HUDEP-2 (cell line): ENCODE measurements around the gene ERBB2.

ENCODE experiments used
- DNase-seq, 76 experiments: peaks; one replicate each; lab custom pipeline; 2025; ENCODE audit not compliant: unreplicated experiment in 76 of 76; lab: John Stamatoyannopoulos, UW

Gene ERBB2

DNA sequence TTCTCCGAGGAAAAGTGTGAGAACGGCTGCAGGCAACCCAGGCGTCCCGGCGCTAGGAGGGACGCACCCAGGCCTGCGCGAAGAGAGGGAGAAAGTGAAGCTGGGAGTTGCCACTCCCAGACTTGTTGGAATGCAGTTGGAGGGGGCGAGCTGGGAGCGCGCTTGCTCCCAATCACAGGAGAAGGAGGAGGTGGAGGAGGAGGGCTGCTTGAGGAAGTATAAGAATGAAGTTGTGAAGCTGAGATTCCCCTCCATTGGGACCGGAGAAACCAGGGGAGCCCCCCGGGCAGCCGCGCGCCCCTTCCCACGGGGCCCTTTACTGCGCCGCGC, at the start of gene ERBB2:
TSS of gene ERBB2 (plus strand) at position 247 of the 330 bp plus-strand sequence. CDS start 175 bp downstream, outside the sequence.
- no peak for DNase-seq

DNA sequence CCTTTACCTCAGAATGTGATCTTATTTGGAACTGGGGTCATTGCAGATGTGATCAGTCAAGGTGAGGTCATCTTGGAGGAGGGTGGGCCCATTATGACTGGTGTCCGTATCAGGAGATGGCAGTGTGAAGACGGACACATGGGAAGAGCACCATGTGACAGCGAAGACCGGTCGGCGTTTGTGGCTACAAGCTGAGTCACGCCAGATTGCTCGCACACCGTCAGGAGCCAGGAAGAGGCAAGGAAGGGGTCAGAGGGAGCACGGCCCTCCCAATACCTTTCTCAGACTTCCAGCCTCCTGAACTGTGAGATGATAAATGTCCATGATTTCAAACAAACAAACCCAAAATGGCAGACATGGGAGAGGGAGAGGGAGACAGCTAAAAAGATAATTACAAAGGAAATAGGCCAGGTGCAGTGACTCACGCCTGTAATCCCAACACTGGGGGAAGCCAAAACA, 49.7 kb upstream of the ERBB2 start:
- no peak for DNase-seq

DNA sequence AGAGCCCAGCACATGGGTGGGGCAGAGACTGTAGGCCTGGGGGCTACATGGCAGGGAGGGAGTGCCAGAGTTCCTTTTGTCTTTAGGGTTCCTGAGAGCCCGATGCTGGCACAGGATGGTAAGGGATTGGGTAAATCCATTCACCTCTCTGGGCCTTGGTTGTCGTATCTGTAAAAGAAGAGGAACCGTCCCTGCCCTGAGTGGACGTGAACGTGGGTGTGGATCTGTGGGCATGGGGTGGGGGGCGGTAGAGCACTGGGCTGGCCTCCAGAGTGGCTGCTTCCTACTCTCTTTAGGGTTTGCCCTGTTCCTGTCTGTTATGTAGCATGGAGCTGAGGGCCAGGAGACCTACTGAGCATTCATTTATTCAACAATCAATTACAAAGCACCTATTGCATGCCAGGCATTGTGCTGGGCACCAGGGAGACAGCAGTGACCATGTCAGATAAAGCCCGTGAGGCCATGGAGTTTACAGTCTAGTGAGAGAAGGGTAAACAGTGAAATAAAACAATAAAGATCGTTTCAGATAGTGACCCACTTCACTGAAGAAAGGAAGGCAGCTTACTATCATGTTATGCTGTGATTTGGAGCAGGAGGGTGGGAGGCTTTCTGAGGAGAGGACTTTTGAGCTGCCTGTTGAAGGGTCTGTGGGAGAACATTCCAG, 47.8 kb upstream of the ERBB2 start:
- no peak for DNase-seq

DNA sequence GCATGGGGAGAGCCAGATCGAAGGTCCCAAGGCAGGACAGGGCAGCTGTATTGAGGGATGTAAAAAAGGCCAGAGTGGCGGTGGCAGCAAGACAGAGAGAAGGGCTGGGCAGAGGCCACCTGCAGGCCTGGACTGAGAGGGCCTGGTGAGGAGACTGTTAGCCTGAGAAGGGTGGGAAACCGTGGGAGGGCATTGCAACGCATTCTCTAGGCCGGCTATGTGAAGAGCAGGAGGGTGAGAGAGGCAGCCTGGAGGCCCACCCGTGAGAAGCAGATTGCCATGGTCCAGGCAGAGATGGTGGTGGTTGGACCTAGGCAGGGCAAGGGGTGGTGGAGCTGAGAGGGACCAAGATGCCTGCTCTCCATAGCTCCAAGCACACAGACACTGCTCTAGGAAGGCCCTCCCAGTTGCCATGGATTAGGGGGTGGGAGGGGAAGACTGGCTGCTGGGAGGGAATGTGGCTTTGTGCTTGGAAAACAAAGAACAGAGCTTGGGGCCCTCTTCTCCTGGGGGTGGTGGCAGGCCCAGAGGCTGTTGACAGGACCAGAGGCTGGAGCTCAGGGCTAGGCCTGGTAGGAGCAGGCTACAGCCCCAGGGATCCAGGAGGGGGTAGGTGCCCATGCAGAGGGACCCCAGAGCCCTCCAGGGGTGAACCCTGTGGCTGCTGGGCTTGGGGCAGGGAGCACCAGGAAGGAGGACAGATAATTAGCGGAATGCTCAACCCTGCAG, 47.1 kb upstream of the ERBB2 start:
- DNase-seq = peak in 1 of 76 experiments; percentile 44

DNA sequence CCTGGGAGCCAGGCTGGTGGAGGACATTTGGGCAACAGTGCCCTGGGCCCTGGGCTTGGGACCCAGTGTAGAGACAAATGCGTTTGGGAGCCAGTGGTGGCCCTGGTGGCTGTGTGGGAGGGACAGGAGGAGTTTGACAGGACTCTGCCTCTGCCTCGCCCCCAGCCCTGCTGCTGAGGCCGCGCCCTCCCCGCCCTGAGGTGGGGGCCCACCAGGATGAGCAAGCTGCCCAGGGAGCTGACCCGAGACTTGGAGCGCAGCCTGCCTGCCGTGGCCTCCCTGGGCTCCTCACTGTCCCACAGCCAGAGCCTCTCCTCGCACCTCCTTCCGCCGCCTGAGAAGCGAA, 46.6 kb upstream of the ERBB2 start:
- DNase-seq = peak in 35 of 76 experiments; percentile 17 to 68 (median 37)

DNA sequence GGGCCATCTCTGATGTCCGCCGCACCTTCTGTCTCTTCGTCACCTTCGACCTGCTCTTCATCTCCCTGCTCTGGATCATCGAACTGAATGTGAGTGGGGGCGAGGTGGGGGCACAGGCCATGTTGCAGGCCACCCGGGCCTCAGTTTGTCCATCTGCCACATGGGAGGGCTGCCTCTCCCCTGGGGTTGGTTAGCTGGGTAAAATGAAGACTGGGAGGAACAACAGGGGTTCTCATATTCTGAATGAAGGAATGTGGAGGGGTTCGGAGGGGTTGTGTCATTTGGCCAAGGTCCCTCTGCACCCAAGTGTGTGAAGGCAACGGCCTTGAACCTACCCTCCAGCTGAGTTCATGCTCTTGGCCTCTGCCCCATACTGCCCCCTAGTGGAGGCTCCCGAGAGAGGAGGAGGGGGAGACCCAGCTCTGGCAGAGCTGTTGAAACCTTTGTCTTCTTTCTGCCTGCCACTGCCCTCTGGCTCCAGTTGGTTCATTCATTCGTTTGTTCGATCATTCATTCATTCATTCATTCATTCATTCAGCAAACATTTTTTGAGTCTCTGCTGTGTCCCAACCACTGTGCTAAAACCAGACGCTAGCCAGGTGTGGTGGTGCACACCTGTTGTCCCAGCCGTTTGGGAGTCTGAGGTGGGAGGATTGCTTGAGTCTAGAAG, 46.1 kb upstream of the ERBB2 start:
- DNase-seq = peak in 69 of 76 experiments; percentile 22 to 91 (median 76)

DNA sequence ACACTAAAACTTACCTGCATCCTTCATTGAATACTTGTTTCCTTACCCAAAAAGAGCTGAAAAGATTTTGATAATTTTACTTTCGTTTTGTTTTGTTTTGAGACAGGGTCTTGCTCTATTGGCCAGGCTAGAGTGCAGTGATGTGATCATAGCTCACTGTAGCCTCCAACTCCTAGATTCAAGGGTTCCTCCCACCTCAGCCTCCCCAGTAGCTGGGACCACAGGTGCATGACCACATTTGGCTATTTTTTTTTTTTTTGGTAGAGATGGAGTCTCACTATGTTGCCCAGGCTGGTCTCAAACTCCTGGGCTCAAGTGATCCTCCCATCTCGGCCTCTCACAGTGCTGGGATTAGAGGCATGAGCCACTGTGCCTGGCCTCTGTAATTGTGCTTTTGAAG, 44.8 kb upstream of the ERBB2 start:
- no peak for DNase-seq

DNA sequence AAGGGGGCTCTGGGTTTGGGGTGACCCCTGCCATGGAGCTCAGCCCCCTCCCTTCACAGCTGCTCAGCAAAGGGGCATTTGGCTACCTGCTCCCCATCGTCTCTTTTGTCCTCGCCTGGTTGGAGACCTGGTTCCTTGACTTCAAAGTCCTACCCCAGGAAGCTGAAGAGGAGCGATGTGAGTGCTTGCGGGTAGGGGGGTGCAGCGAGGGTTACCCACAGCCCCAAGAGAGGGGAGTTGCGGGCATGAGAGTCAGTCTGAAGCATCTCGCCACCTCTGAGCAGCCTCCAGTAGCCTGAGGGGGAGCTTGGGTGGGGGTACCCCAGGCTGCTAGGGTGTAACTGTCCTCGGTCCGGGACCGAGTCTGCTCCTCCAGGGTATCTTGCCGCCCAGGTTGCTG, 41.5 kb upstream of the ERBB2 start:
- DNase-seq = no peak

DNA sequence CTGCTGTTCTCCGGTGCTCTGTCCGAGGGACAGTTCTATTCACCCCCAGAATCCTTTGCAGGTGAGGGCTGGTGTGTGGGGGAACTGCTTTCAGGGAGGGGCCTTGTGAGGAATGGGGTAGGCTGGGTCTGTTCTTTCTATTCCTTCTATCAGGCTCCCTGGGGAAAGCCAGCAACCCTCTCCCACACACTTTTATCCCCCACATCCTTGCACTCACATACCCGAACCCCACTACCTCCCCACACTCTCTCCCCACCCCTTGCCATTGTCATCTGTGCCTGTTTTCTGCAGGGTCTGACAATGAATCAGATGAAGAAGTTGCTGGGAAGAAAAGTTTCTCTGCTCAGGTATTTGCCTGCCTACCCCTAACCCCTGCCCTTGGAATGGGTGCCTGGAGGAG, 41.1 kb upstream of the ERBB2 start:
- no peak for DNase-seq

DNA sequence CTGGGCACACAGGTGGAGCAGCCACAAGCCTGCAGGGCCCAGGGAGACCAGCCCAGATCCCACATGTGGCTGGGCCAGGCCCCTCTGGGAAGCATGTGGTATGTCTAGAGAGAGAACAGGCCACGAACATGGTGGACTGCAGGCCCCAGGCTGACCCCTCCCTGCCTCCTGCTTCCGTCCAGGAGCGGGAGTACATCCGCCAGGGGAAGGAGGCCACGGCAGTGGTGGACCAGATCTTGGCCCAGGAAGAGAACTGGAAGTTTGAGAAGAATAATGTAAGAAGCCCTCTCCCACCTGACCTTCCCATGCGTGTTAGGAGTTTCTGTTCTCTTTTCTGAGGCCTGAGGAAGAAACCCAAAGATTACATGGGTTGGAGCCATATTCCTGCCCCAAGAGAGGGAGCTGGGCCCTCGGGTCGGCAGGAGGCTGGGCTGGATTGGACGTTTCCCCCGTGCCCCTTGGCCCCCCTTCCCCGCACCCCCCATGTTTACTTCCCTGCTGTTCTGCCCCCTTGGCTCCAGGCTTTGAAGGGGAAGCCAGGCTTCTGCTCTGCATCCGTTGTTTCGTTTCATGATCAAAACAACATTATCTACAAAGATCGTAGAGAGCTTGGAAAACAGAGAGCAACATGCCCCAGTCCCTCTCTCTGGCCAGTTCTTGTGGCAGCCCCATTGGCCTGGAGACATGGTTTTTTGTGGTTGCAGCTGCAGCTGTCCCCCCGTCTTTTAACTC, 40.4 kb upstream of the ERBB2 start:
- DNase-seq = no peak

DNA sequence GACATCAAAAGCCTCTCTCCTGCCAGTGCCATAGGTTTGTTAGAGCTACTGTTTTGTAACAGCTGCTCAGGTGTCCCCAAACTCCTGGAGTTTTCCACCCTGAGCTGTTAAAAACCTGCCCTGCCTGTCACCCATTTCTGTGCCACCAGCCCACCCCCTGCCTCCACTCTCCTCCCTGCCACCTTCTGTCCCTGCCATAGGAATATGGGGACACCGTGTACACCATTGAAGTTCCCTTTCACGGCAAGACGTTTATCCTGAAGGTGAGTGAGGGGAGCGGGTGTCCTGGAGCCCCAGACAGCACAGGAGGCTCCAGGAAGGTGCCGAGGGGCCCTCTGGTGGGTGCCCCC, 39.9 kb upstream of the ERBB2 start:
- no peak for DNase-seq

DNA sequence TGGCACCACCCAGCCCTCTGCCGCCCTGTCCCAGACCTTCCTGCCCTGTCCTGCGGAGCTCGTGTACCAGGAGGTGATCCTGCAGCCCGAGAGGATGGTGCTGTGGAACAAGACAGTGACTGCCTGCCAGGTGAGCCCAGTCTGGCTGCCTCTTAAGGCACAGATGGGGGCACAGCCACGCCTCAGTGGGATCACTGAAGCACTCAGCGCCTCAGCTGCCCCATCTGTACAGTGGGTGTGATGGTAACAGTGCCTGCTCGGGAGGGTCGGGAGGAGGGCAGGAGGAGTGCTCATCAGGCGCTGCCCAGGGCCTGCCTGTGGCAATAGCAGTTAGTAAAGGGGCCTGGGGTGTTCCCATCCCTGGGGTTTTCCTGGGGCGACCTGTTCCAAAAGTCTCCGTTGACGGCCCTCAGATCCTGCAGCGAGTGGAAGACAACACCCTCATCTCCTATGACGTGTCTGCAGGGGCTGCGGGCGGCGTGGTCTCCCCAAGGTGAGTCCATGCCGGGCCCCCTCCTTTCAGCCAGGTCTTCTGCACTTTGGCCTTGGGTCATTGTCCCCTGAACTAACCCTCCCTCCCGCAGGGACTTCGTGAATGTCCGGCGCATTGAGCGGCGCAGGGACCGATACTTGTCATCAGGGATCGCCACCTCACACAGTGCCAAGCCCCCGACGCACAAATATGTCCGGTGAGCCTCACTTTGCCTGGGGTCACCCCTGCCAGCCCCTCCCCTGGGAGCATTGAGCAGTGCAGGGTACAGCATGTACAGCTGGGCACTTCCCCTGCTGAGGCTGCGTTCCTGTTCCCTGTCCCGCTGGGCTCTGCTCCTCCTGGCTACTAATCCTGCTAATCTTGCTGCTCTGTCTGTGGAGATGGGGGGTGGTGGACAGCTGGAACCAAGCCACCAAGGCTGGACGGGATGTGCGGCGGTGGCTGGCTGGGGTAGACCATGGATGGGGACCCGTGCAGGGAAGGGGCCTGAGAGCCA, 39.2 kb upstream of the ERBB2 start:
- DNase-seq = no peak

DNA sequence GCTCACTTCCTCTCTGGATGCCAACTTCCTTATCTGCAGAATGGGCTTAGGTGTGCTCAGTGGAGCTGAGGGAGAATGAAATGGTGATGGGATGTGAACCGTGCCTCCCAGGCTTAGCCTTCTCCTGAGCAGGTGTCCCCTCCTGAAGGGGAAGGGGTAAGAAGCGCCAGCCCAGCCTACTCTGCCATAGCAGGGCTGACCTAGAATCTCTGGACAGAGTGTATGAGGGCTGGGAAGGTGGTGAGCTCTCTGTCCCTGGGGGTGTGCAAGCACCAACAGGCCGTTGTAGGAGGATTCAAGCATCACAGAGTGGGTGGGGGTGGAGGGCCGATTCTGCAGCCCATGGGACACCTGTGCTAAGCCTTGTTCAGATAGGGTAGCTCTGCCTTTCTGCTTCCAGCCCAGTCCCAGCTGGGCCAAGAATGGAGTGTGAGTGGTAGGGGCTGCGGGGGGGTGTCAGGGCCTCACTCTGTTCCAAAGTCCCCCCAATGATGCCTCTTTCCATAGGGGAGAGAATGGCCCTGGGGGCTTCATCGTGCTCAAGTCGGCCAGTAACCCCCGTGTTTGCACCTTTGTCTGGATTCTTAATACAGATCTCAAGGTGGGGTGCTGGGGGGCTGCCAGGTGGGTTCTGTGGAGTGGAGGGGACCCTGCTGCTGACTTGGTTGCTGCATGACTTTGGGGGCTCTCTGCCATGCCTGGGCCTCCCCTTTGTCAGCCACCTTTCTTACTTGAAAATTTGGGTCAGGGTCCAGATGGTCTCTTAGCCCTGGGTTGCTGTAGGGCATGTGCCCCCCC, 37.9 kb upstream of the ERBB2 start:
- no peak for DNase-seq

DNA sequence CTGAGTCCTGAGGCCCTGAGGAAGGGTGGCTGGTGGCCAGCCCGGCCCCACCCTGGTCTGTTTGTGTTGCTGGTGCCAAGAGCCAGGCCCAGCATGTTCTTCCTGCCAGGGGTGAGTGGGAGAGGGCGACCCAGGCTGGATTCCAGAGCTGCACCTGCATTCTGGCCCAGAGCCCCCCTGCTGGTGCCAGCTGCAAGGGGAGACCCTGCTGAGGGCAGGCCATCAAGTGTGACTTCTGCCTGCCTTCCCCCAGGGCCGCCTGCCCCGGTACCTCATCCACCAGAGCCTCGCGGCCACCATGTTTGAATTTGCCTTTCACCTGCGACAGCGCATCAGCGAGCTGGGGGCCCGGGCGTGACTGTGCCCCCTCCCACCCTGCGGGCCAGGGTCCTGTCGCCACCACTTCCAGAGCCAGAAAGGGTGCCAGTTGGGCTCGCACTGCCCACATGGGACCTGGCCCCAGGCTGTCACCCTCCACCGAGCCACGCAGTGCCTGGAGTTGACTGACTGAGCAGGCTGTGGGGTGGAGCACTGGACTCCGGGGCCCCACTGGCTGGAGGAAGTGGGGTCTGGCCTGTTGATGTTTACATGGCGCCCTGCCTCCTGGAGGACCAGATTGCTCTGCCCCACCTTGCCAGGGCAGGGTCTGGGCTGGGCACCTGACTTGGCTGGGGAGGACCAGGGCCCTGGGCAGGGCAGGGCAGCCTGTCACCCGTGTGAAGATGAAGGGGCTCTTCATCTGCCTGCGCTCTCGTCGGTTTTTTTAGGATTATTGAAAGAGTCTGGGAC, 37.1 kb upstream of the ERBB2 start:
- DNase-seq = peak in 25 of 76 experiments; percentile 15 to 60 (median 32)

DNA sequence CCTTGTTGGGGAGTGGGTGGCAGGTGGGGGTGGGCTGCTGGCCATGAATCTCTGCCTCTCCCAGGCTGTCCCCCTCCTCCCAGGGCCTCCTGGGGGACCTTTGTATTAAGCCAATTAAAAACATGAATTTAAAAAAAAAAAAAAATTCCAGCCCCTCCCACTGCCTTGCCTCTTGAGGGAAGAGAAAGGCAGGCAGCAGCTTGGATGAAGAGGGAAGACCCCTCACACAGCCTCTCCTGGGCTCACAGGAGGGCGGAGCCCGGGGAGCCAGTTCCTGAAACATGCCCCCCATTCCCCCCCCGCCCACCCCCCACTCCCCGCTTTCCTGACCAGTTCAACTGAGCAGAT, 36.5 kb upstream of the ERBB2 start:
- no peak for DNase-seq

DNA sequence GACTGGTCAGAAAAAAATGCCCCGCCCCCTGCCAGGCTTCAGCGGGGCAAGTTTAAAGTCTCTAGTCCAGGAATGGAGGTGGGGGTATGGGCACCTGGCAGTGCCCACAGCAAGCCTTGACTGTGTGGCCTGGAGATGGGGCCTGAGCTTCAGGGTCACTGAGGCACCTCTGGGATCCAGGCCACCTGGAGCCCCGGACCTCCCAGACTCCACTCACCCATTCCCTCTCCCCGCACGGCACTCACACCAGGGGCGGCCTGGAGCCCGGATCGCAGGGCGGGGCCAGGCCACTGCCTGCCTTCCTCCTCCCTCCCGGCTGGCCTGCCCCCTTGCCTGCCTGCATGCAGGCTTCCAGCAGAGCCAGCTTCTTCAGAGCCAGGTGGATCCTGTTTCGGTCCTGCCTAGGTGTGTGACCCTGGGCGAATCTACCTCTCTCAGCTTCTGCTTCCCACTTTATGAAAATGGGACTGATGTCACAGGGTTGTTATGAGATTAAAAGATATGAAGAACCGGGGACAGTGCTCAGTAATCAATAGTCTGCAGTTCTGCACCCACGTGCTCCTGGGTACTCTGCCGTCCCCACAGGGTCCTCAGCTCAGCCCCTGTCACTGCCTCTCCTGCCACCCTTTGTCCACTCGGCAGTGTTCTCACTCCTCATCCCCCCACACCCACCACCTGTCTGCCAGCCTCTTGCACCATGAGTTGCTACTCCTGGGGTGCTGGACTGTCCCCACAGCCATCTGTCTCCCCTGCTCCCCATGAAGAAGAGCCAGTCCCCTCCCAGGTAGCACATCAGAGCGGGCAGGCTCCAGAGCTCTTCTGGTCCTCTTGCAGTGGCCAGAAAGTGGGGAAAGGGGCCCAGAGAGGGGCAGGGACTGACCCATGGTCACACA, 35.9 kb upstream of the ERBB2 start:
- peak in 56 of 76 experiments; percentile 18 to 75 (median 58) for DNase-seq
